Stimulated activated CD4-positive, alpha-beta T cell treated with anti-CD3 and anti-CD28 coated beads, Interleukin-4, amount 100 ng/mL, for 48 hours (primary cell): ENCODE results near the gene HECW1.
"Not testable (repeated sequence)": the region's sequence is repeated elsewhere in the genome, so short reads cannot be mapped to it uniquely, and the experiment has no call there.

ENCODE experiments used
- DNase-seq, 2 donors: peaks; one replicate each; pipeline ENCODE4 v3.0.0-alpha.2; 2020; ENCODE audit warnings: low read depth in 2 of 2

Gene HECW1

DNA sequence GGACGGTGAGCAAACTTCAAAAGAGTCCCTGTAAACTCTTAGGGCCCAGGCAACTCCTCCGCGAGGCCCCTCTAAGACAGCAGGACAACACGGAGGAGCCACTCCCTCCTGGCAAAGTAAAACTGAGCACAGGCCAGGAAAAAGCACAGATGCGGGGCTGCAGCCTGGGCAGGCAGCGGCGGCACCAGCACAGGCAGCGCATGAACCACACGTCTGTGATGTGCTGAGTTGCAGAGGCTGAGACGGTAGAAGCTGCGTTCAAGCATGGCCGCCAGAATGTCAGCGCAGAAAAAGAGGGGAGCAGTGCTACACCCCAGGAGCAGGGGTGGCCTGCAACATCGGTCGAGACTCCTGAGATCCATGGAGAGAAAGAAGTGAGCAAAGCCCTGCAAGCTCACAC, 424.3 kb downstream of the HECW1 start:
- DNase-seq: no peak

- DNase-seq: no peak
Measured at GRCh38 chr7:43537765-43538403, 425.4 kb downstream of the HECW1 start.

DNA sequence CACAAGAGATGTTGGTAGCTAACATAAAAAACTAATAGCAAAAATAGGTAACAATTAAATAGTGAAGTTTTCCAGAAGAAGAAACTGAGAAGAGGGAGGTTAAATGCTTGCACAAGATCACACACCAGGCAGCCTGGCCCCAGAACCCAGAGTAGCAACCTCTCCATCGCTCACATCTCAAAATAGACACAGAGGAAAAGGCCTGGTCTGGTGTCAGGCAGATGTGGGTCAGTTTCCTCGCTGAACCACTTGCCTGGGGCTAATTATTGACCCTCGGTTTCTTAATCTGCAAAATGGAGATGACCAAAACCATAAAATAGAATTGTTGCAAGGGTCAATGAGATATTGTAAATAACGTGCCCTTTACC, 425.9 kb downstream of the HECW1 start:
- no peak for DNase-seq

- no peak for DNase-seq
Measured at GRCh38 chr7:43540471-43540870, 428.0 kb downstream of the HECW1 start.

DNA sequence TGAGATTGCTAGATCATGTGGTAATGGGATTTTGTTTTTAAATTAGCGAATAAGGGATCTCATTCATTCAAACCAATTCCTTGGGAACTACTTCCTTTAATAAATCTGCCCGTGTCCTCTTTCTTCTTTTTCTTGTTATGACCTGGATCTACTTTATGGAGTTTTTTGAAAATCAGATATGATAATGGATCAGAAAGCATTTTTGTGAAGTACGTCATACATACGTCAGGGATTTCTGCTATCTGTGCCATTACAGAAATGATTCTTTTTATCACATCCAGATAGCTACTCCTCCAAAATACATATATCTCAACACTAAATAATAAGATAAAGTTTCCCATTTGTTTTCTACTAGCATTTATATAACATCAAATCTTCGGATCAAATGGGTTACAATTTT, 430.3 kb downstream of the HECW1 start:
- no peak for DNase-seq

GRCh38 chr7:43546231-43546630, 433.8 kb downstream of the HECW1 start:
- no peak for DNase-seq

DNA sequence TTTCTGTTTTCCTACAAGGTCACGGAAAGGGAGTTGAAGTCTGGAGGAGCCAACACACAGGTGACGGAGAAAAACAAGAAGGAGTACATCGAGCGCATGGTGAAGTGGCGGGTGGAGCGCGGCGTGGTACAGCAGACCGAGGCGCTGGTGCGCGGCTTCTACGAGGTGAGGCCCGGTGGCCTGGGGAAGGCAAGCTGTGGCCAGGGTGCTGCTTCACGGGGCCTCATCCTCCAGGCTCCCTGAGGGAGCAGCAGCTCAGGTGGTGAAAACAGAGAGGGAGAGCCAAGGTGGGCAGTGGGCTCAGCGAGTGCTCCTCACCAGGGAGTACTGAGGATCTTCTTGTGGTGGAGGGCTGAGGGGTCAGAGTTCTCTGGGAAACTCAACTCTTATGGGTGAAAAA, 438.0 kb downstream of the HECW1 start:
- DNase-seq: no peak

DNA sequence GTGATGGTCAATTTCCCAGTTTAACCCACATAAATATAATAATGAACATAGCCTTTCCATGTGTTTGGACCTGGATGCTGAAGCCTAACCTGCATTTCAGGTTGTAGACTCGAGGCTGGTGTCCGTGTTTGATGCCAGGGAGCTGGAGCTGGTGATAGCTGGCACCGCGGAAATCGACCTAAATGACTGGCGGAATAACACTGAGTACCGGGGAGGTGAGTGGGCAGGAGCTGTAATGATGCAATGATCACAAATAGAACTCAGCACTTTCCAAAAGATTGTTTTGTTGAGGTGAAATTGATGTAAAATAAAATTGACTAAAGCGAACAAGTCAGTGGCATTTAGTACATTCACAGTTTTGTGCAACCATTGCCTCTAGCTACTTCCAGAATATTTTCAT, 439.7 kb downstream of the HECW1 start:
- DNase-seq: no peak

GRCh38 chr7:43553999-43554398, 441.6 kb downstream of the HECW1 start:
- DNase-seq: no peak

- DNase-seq: no peak
Measured at GRCh38 chr7:43554423-43554822, 442.0 kb downstream of the HECW1 start.

GRCh38 chr7:43557831-43558495, 445.5 kb downstream of the HECW1 start:
- no peak for DNase-seq

- DNase-seq: no peak
Measured at GRCh38 chr7:43559171-43559945, 446.9 kb downstream of the HECW1 start.

DNA sequence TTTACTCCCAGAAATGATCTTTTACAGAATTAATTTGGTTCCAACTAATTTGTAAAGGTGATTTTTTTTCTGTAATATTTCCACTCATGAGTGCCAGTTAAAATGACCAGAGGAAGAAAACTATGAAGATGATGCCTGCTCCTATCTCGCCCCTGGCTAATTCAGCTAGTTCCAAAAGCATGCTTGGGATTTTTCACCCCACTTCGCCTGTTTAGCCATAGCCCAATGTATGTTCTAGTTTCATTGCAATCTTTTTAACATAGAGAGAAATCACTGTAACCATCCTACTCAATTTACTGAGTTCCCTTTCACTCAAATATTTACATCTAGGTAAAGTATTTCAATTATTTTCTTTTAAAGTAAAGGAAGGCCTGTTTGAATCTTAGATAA, 447.5 kb downstream of the HECW1 start:
- DNase-seq: no peak

DNA sequence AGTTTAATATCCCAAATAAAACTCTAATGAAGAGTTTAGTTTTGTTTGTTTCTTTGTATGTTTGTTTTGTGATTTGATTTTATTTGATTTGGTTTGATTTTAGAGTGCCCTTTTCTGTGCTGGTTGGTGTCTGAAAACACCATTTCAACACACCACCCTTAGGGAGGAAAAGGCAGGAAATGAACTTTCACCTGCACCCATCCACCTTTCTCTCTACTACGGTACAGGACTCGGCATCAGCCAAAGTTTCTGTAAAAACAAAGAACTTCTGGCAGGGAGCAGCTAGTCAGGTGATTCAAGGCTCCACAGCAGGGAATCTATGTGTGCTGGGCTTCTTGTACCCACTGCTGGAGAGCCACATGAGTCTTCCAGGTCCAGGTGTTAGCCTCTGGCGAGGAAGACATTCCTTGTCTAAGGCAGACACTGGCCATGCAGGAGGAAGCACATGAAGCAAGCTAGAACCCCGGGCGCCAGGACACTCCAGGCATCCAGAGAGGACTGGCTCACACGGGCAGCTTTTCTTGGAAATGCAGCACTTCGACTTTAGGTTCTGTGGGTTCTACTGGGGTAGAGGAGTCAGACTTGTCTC, 448.4 kb downstream of the HECW1 start:
- no peak for DNase-seq

- DNase-seq: no peak
Measured at GRCh38 chr7:43562383-43562782, 449.9 kb downstream of the HECW1 start.

DNA sequence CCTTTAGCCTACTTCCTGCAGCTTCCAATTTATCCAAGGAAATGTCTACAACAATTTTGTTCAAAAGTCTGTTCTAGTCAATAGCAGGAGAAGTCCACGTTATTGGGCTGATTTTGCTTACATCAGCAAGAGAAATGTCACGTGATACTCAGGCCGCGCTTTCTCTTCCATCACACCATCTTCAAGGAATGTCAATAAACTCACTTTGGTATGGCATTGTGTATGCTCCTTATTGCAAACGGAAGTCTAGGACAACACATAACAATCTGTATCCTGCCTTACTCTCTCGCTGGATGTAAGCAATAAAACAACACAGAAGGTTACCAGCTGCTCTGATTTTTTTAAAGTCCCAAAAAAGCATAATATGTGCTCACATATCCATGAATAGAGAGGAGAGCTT, 453.3 kb downstream of the HECW1 start:
- DNase-seq: no peak

DNA sequence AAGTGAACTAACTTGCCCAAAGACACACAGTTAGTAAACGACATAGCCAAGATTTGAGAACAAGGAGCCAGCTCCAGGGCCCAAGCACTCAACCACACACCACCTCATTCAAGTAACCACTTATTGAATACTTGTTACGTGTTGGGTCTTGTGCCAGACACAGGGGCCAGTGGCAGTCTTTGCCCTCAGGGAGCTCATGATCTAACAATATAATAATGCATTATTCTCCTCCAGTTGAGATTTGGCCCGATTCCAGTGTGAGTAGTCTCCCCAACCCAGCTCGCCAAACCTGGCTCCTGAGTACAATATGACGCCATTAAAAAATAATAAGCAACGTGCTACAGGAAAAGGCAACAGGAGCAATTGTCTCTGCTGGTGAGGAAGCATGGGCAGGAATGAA, 456.1 kb downstream of the HECW1 start:
- no peak for DNase-seq

- no peak for DNase-seq
Measured at GRCh38 chr7:43569424-43569823, 457.0 kb downstream of the HECW1 start.

DNA sequence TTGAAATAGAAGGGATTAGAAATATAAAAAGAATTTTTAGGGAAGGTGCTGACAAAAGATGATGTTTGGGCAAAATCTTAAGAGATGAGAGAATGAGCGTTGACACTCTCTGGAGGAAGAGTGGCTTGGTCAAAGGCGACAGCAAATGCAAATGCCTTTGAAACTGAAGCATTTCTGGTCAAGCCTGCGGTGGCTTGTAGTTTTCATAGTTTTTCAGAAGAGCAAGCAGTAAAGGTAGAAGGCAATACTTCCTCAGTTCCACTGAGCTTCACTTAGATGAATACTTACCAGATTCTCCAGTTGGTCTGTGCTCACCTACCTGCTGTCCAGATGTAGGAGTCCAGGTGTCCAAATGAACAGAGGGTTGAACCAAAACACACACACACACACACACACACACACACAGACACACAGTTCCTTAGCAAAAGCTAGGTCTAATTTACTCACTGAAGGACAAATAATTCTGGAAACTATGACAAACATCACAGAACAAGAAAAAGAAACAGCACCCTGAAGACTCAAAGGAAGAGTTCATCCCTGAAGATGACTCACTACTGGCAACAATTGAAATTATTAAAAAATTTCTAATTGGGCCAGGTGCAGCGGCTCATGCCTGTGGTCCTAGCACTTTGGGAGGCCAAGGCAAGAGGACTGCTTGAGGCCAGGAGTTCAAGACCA, 458.4 kb downstream of the HECW1 start:
- DNase-seq: no peak

- no peak for DNase-seq
Measured at GRCh38 chr7:43572516-43573049, 460.1 kb downstream of the HECW1 start.

DNA sequence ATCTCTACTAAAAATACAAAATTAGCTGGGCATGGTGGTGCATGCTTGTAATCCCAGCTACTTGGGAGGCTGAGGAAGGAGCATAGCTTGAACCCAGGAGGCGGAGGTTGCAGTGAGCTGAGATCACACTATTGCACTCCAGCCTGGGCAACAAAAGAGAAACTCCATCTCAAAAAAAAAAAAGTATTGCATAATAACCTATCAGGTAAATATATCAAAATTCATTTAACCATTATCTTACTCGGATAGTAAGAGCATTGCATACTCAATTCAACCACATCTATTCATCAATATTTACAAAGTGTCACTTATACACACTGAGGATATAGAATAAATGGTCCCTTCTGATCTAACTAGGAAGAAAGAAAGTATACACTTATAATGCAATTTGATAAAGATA, 461.4 kb downstream of the HECW1 start:
- DNase-seq: not testable (repeated sequence)

DNA sequence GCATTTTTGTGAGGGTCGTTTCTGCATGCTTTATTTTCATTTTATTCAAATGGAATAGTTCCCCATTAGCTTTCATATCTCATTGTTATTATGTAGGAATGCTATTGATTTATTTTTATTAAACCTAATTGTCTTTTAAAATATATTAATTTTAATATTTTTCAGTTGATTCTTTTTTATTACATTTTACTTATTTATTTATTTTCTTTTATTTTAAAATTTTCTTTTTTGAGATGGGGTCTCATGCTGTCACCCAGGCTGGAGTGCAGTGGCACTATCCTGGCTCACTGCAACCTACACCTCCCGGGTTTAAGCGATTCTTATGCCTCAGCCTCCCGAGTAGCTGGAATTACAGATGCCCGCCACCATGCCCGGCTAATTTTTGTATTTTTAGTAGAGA, 463.1 kb downstream of the HECW1 start:
- DNase-seq: no peak
